Body of pancreas (tissue), 4 donors: ENCODE results near the gene FAM174B. TPM values are rescaled to one million over a fixed set of nuclear protein-coding genes. Genes with fewer than 3 reads are reported as not detected.

ENCODE experiments used
- ATAC-seq: fragments of 150-250 bp; one replicate; pipeline ENCODE4 v1.9.1; 2016
- DNase-seq, 4 donors: peaks; one replicate each; pipeline ENCODE4 v3.0.0-alpha.2; 2019
- H3K27ac ChIP-seq, 4 donors: fragments of 200-600 bp; sonication (generic); 1 replicate in 3 of 4; 2 replicates in 1 of 4; pipeline versions ENCODE4 v1.5.1 to v1.6.1; 2016 to 2019; ENCODE audit warnings: mild to moderate bottlenecking in 1 of 4, mixed read lengths in 1 of 4, moderate library complexity in 1 of 4
- H3K27me3 ChIP-seq, 2 donors: fragments of 200-600 bp; sonication (generic); one replicate each; pipeline ENCODE4 v1.6.0; 2016; ENCODE audit warnings: mild to moderate bottlenecking in 1 of 2
- H3K36me3 ChIP-seq, 2 donors: fragments of 200-600 bp; sonication (generic); replicated peaks in 1 of 2; 2 replicates each; pipeline ENCODE4 v1.5.1; 2016; ENCODE audit warnings: low read depth in 2 of 2; ENCODE audit not compliant: insufficient read depth in 1 of 2
- H3K4me1 ChIP-seq: fragments of 200-600 bp; sonication (generic); one replicate; pipeline ENCODE4 v1.6.0; 2016
- H3K4me3 ChIP-seq, 2 donors: fragments of 200-600 bp; sonication (generic); 1 replicate in 1 of 2; 2 replicates in 1 of 2; pipeline ENCODE4 v1.5.1; 2016 to 2019
- H3K9me3 ChIP-seq, 3 donors: fragments of 200-600 bp; sonication (generic); 1 replicate in 2 of 3; 2 replicates in 1 of 3; pipeline ENCODE4 v1.5.1; 2016
- CTCF ChIP-seq, 7 experiments: fragments of 450-650 bp in 4 of 7; fragments of 200-600 bp in 3 of 7; sonication (generic) in 3 of 7; IDR thresholded peaks; one replicate each; pipeline ENCODE4 v1.5.1; 2016 to 2019; ENCODE audit warnings: antibody characterized with exemption in 7 of 7
- POLR2A ChIP-seq, 3 donors: fragments of 450-650 bp; IDR thresholded peaks; one replicate each; pipeline ENCODE4 v1.6.1; 2016; ENCODE audit warnings: antibody characterized with exemption in 3 of 3, mild to moderate bottlenecking in 2 of 3
- WGBS, 2 donors: methylation state at CpG; one replicate each; pipeline ENCODE4 v1.1.5; 2017; 5-methylcytosine and 5-hydroxymethylcytosine counted together
- intact Hi-C: fragments of 100-400 bp; cut with DNase I; formaldehyde crosslinking; loops from one replicate; pipeline ENCODE4 v1.15.1; 2023
- total RNA-seq, 2 donors: library from RNA; depleted of rRNA; stranded (reverse); fragments of >200 nt; gene quantifications; one replicate each; pipeline ENCODE4 v1.1.0, GENCODE V29; 2016

FAM174B gene
- total RNA-seq, 2 donors from 2014 or later: 51.4 to 59.9 TPM

GRCh38 chr15:92603743-92604470, 51.7 kb downstream of the FAM174B start:
- no peaks in the 10 kb centered on the region for H3K4me1 ChIP-seq
- H3K36me3 ChIP-seq: no peaks in the 10 kb centered on the region
- 78 to 86% methylated on average over 5 of the region's 5 CpGs for WGBS, 2 donors
- H3K27ac ChIP-seq: no peak overlapping the region
- ATAC-seq: no peak
- H3K27me3 ChIP-seq: no peaks in the 10 kb centered on the region
- no peak overlapping the region for H3K4me3 ChIP-seq
- TF ChIP-seq CTCF (IDR thresholded peaks at IDR 0.05) (no peak), POLR2A (IDR thresholded peaks at IDR 0.05) (no peak)
- intact Hi-C loops: no loop called here
- peak in 1 of 4 donors; percentile 11 for DNase-seq
- no peaks in the 10 kb centered on the region for H3K9me3 ChIP-seq

- intact Hi-C loops: no loop called here
- Histone ChIP-seq H3K4me3 (no peak overlapping the region), H3K27ac (no peak overlapping the region), H3K36me3 (no peaks in the 10 kb centered on the region), H3K9me3 (no peaks in the 10 kb centered on the region), H3K4me1 (no peaks in the 10 kb centered on the region), H3K27me3 (no peaks in the 10 kb centered on the region)
- WGBS, 2 donors: 95 to 97% methylated on average over 5 of the region's 5 CpGs
- no peak for ATAC-seq
- peak in 1 of 4 donors; percentile 3 for DNase-seq
- TF ChIP-seq POLR2A (IDR thresholded peaks at IDR 0.05) (no peak), CTCF (IDR thresholded peaks at IDR 0.05) (no peak)
Observed at GRCh38 chr15:92603278-92603677, 52.3 kb downstream of the FAM174B start.

- Histone ChIP-seq H3K36me3 (no peaks in the 10 kb centered on the region), H3K27ac (no peak overlapping the region), H3K27me3 (no peaks in the 10 kb centered on the region), H3K9me3 (no peaks in the 10 kb centered on the region), H3K4me3 (no peak overlapping the region), H3K4me1 (no peaks in the 10 kb centered on the region)
- whole genome bisulfite sequencing, 2 donors: 71 to 75% methylated on average over 2 of the region's 2 CpGs
- TF ChIP-seq CTCF (IDR thresholded peaks at IDR 0.05) (no peak), POLR2A (IDR thresholded peaks at IDR 0.05) (no peak)
- intact Hi-C loops: no loop called here
- no peak for DNase-seq
- ATAC-seq: no peak
Observed at GRCh38 chr15:92602267-92602593, 53.3 kb downstream of the FAM174B start.

- DNase-seq (peak in 1 of 4 donors; percentile 5), ATAC-seq (no peak)
- no peak overlapping the region for H3K27ac ChIP-seq
Observed at GRCh38 chr15:92601592-92602266, 53.8 kb downstream of the FAM174B start.

More at GRCh38 chr15:92601592-92602266, 53.8 kb downstream of the FAM174B start:
- H3K4me1 ChIP-seq: no peaks in the 10 kb centered on the region
- no peak overlapping the region for H3K4me3 ChIP-seq
- TF ChIP-seq CTCF (IDR thresholded peaks at IDR 0.05): no peak
- no peak for TF ChIP-seq POLR2A (IDR thresholded peaks at IDR 0.05)
- H3K27me3 ChIP-seq: no peaks in the 10 kb centered on the region
- WGBS, 2 donors: 91 to 94% methylated on average over 3 of the region's 3 CpGs
- intact Hi-C loops: no loop called here
- no peaks in the 10 kb centered on the region for H3K36me3 ChIP-seq
- H3K9me3 ChIP-seq: no peaks in the 10 kb centered on the region
